MCF 10A (cell line): ENCODE results near the gene BMAL1. TPM values are rescaled to one million over a fixed set of nuclear protein-coding genes. Genes with fewer than 3 reads are reported as not detected.

Experiments
- BruUV-seq: library from RNA; stranded (reverse); fragments of 400-500 nt; replicated peaks from 2 replicates; lab custom pipeline; 2021; lab: Mats Ljungman, UMichigan
- CTCF ChIA-PET: fragments of 300-600 bp; sonication (Branson Sonifier 250); formaldehyde crosslinking; extraction: SDS; loops from one replicate; lab custom pipeline; 2021; ENCODE audit warnings: antibody characterized with exemption, inconsistent platforms; lab: Yijun Ruan, JAX
- POLR2A ChIA-PET: fragments of 300-600, 350-650 bp; sonication (Branson Sonifier 250); formaldehyde crosslinking; extraction: SDS; loops from one replicate; lab custom pipeline; 2020; ENCODE audit warnings: antibody characterized with exemption, inconsistent platforms; lab: Yijun Ruan, JAX
- DNase-seq: peaks from one replicate; pipeline ENCODE4 v3.0.0-alpha.2; 2018; ENCODE audit not compliant: unreplicated experiment
- H3K27ac Mint-ChIP-seq: one replicate; pipeline ENCODE4 v1.8.0; 2022; ENCODE audit warnings: mild to moderate bottlenecking, low read depth, mixed read lengths; ENCODE audit not compliant: unreplicated experiment
- H3K27me3 Mint-ChIP-seq: one replicate; pipeline ENCODE4 v1.8.0; 2022; ENCODE audit warnings: mixed read lengths; ENCODE audit not compliant: insufficient read depth, unreplicated experiment
- H3K36me3 Mint-ChIP-seq: one replicate; pipeline ENCODE4 v1.8.0; 2022; ENCODE audit warnings: mild to moderate bottlenecking, moderate library complexity, mixed read lengths; ENCODE audit not compliant: insufficient read depth, unreplicated experiment
- H3K4me1 Mint-ChIP-seq: one replicate; pipeline ENCODE4 v1.8.0; 2022; ENCODE audit warnings: mixed read lengths; ENCODE audit not compliant: insufficient read depth, unreplicated experiment
- H3K4me3 Mint-ChIP-seq: one replicate; pipeline ENCODE4 v1.8.0; 2022; ENCODE audit warnings: mild to moderate bottlenecking, moderate library complexity, mixed read lengths; ENCODE audit not compliant: unreplicated experiment
- H3K9me3 Mint-ChIP-seq: one replicate; pipeline ENCODE4 v1.8.0; 2022; ENCODE audit warnings: mixed read lengths; ENCODE audit not compliant: unreplicated experiment
- intact Hi-C: fragments of 100-400 bp; cut with micrococcal nuclease; formaldehyde crosslinking; loops from 2 replicates; pipeline ENCODE4 v1.14.1; 2022
- total RNA-seq: library from RNA; stranded (reverse); gene quantifications from 2 replicates; pipeline ENCODE4 v1.2.3, GENCODE V29; 2022
- TF ChIP-seq, protein P1 (sequence below): fragments of 200-600 bp; IDR thresholded peaks from one replicate; pipeline ENCODE4 v1.8.0; 2022; ENCODE audit warnings: antibody characterized with exemption, mild to moderate bottlenecking; ENCODE audit not compliant: unreplicated experiment

BMAL1 gene
- total RNA-seq, 1 experiment from 2014 or later = 88.4 TPM

DNA sequence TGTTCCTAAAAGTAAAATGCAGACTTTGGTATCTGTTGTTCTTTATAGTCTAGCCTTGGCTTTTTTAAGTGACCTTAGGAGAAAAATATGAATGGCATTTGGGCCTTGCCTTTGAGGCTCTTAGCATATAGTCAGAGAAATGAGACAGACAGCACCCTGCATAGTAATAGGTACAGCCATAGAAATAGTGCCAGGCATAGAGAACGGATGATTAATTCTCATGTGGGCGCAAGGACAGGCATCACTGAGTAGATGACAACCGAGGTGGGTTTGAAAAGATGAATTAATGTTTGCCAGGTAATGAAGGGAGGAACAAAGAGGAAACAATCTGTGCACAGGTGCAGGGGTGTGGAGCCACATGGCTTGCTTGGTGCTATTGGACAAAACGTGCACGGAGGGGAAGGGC, 90.5 kb downstream of the BMAL1 start:
- no peak for DNase-seq
- Mint-ChIP-seq H3K4me3 (no peak overlapping the region), H3K27ac (peak overlapping the region; percentile 24), H3K4me1 (peaks cover 8% of the 10 kb centered on the region), H3K36me3 (peaks cover 50% of the 10 kb centered on the region), H3K9me3 (no peaks in the 10 kb centered on the region), H3K27me3 (no peaks in the 10 kb centered on the region)
- intact Hi-C loops = no loop called here
- no TSS peak for BruUV-seq
- CTCF ChIA-PET = interaction anchor here (0.9 to 1.8 kb wide), 2 partner anchors 12 to 15 kb away, joined by 3 to 5 read pairs; no protein-coding TSS in a partner anchor
- TF ChIP-seq, protein P1, sequence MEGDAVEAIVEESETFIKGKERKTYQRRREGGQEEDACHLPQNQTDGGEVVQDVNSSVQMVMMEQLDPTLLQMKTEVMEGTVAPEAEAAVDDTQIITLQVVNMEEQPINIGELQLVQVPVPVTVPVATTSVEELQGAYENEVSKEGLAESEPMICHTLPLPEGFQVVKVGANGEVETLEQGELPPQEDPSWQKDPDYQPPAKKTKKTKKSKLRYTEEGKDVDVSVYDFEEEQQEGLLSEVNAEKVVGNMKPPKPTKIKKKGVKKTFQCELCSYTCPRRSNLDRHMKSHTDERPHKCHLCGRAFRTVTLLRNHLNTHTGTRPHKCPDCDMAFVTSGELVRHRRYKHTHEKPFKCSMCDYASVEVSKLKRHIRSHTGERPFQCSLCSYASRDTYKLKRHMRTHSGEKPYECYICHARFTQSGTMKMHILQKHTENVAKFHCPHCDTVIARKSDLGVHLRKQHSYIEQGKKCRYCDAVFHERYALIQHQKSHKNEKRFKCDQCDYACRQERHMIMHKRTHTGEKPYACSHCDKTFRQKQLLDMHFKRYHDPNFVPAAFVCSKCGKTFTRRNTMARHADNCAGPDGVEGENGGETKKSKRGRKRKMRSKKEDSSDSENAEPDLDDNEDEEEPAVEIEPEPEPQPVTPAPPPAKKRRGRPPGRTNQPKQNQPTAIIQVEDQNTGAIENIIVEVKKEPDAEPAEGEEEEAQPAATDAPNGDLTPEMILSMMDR = no peak
- POLR2A ChIA-PET = no interaction called here

DNA sequence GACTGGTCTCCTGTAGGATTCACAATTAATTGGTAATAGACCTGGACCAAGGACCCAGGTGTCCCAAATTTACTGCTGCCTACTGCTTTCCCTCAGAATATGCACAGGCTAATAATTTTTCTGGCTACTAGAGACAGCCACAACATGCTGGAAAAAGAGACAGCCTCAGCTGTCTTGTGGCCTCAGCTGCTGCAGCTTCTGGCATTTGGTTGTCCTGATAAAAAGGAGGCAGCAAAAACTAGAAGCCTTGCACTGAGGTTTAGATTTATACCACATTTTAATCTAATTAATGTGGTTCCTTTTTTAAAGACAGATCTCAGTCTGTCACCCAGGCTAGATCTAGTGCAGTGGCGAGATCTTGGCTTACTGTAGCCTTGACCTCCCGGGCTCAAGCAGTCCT, 95.6 kb downstream of the BMAL1 start:
- peaks cover 2% of the 10 kb centered on the region for H3K4me1 Mint-ChIP-seq
- DNase-seq = no peak
- intact Hi-C loops = no loop called here
- no peak overlapping the region for H3K27ac Mint-ChIP-seq
- H3K36me3 Mint-ChIP-seq = peaks cover 22% of the 10 kb centered on the region
- ChIA-PET CTCF (interaction anchor here (0.6 to 1.6 kb wide), 4 partner anchors 11 to 1663 kb away, joined by 3 to 14 read pairs (median 4); no protein-coding TSS in a partner anchor), POLR2A (interaction anchor here (1.0 kb wide), 1 partner anchor 10 kb away, joined by 5 read pairs; no protein-coding TSS in a partner anchor)
- no peak overlapping the region for H3K4me3 Mint-ChIP-seq
- BruUV-seq = no TSS peak
- TF ChIP-seq, protein P1 = no peak
- no peaks in the 10 kb centered on the region for H3K9me3 Mint-ChIP-seq
- H3K27me3 Mint-ChIP-seq = no peaks in the 10 kb centered on the region

DNA sequence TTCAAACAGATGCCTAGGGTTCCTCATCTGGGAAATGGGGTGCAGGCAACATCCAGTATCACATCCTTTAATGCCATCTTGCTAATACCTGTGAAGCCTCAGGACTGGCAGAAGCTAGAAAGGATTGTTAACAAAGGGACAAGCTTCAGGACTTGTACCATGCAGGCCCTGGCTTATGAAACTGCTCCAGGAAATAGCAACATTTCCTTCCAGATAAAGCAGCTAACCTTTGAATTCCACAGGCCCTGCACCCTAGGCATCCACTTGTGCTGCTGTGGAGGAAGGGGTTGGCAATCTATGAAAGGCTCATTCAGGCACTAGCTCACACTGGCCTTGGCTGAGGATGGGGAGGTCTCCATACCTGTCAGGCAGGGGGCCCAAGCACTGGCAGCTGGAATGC, 98.2 kb downstream of the BMAL1 start:
- Mint-ChIP-seq H3K9me3 (no peaks in the 10 kb centered on the region), H3K27me3 (no peaks in the 10 kb centered on the region), H3K27ac (no peak overlapping the region), H3K4me3 (no peak overlapping the region), H3K36me3 (peaks cover 39% of the 10 kb centered on the region), H3K4me1 (no peaks in the 10 kb centered on the region)
- intact Hi-C loops = no loop called here
- no TSS peak for BruUV-seq
- CTCF ChIA-PET = interaction anchor here (0.5 to 2.2 kb wide), 4 partner anchors 10 to 90 kb away, joined by 3 to 8 read pairs (median 4); no protein-coding TSS in a partner anchor
- TF ChIP-seq, protein P1 = no peak
- DNase-seq = no peak
- POLR2A ChIA-PET = interaction anchor here (0.9 to 1.2 kb wide), 2 partner anchors 11 to 13 kb away, joined by 3 to 4 read pairs; no protein-coding TSS in a partner anchor

DNA sequence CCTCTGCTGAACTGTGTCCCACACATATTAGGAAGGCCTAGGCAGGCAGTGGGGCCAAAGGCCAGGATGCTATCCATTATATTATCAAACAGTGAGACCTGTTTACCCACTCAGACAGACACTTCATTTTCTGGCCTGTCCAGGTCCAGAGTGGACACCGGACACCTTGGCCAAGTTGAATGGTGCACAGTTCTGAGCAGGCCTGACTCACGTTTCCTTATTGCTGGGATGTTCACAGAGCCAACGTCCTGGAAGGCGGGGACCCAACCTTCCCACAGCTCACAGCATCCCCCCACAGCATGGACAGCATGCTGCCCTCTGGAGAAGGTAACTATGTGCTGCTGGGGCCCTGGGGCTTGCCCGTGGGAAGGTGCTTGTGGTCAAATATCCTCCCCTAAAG, 98.8 kb downstream of the BMAL1 start:
- intact Hi-C loops = no loop called here
- TF ChIP-seq, protein P1 = no peak
- no peaks in the 10 kb centered on the region for H3K9me3 Mint-ChIP-seq
- no peak for DNase-seq
- H3K4me1 Mint-ChIP-seq = no peaks in the 10 kb centered on the region
- BruUV-seq = no TSS peak
- peaks cover 45% of the 10 kb centered on the region for H3K36me3 Mint-ChIP-seq
- ChIA-PET POLR2A (no interaction called here), CTCF (interaction anchor here (0.5 to 2.2 kb wide), 5 partner anchors 9 to 133 kb away, joined by 3 to 8 read pairs (median 3); no protein-coding TSS in a partner anchor)
- no peak overlapping the region for H3K4me3 Mint-ChIP-seq
- no peak overlapping the region for H3K27ac Mint-ChIP-seq
- no peaks in the 10 kb centered on the region for H3K27me3 Mint-ChIP-seq
